Mammary epithelial cell (primary cell): Measurements from ENCODE around the gene HDC.

ENCODE experiments used
- CTCF ChIP-seq, 2 donors: IDR thresholded peaks in 1 of 2; conservative IDR thresholded peaks in 1 of 2; 2 replicates each; pipeline ENCODE4 v1.5.1; 2011 to 2012; ENCODE audit warnings: inconsistent platforms in 2 of 2, low read length in 2 of 2, mild to moderate bottlenecking in 2 of 2, control low read depth in 1 of 2, low read depth in 1 of 2; ENCODE audit not compliant: insufficient read depth in 1 of 2; ENCODE audit errors: extremely low read depth in 1 of 2
- EZH2 ChIP-seq: IDR thresholded peaks from 2 replicates; pipeline ENCODE4 v1.6.1; 2012; ENCODE audit warnings: low read length, inconsistent platforms, borderline replicate concordance

- TF ChIP-seq CTCF (conservative IDR thresholded peaks at IDR 0.05 in 1 of 2, IDR thresholded peaks at IDR 0.05 in 1 of 2; ENCODE audit: extremely low read depth in 1 of 2, insufficient read depth in 1 of 2, low read depth in 1 of 2, low read length in 2 of 2): no peak
- TF ChIP-seq EZH2: no peak
Measured at GRCh38 chr15:50209809-50210208, 55.7 kb downstream of the HDC start.
